IPS DF 6.9 (cell line): ENCODE data around the gene GMPPB.
"Not testable (repeated sequence)": the region's sequence is repeated elsewhere in the genome, so short reads cannot be mapped to it uniquely, and the experiment has no call there.

Experiments used
- DNase-seq: peaks from one replicate; pipeline ENCODE4 v3.0.0-alpha.2; 2013; ENCODE audit warnings: low read depth, low spot score
- H3K27ac ChIP-seq: one replicate; pipeline ENCODE4 v1.5.1; 2013; ENCODE audit warnings: low read length, control low read depth
- H3K27me3 ChIP-seq: 2 replicates; pipeline ENCODE4 v1.6.1; 2013; ENCODE audit warnings: mild to moderate bottlenecking, low read length; ENCODE audit not compliant: control insufficient read depth, insufficient read depth
- H3K36me3 ChIP-seq: 2 replicates; pipeline ENCODE4 v1.6.1; 2013; ENCODE audit warnings: low read length; ENCODE audit not compliant: control insufficient read depth, insufficient read depth
- H3K4me1 ChIP-seq: 2 replicates; pipeline ENCODE4 v1.6.1; 2013; ENCODE audit warnings: low read length; ENCODE audit not compliant: control insufficient read depth, insufficient read depth
- H3K4me3 ChIP-seq: 2 replicates; pipeline ENCODE4 v1.5.1; 2013; ENCODE audit warnings: mild to moderate bottlenecking, low read length
- H3K9me3 ChIP-seq: 2 replicates; pipeline ENCODE4 v1.6.1; 2013; ENCODE audit warnings: low read length, inconsistent platforms; ENCODE audit not compliant: control insufficient read depth, insufficient read depth
- WGBS: extraction: QIAGEN DNeasy Blood & Tissue Kit; methylation state at CpG from one replicate; pipeline ENCODE4 v1.1.7; 2013; ENCODE audit warnings: mixed read lengths, missing lambda C conversion rate; ENCODE audit not compliant: insufficient read length, insufficient coverage; 5-methylcytosine and 5-hydroxymethylcytosine counted together

The GMPPB gene

GRCh38 chr3:49754536-49754935 is 30.8 kb upstream of the GMPPB start:
- Histone ChIP-seq H3K27ac (no peak overlapping the region), H3K36me3 (no peaks in the 10 kb centered on the region), H3K27me3 (no peaks in the 10 kb centered on the region), H3K9me3 (no peaks in the 10 kb centered on the region), H3K4me1 (no peaks in the 10 kb centered on the region), H3K4me3 (no peak overlapping the region)
- DNase-seq: no peak
- no CpG with 5 or more reads among the region's 1 CpG for WGBS

- DNase-seq: no peak
- Histone ChIP-seq H3K9me3 (no peaks in the 10 kb centered on the region), H3K27me3 (no peaks in the 10 kb centered on the region), H3K4me3 (no peak overlapping the region), H3K4me1 (no peaks in the 10 kb centered on the region), H3K36me3 (no peaks in the 10 kb centered on the region; the same call in 1 of the 2 replicates), H3K27ac (no peak overlapping the region)
- WGBS: no CpG with 5 or more reads among the region's 4 CpGs
Measured at GRCh38 chr3:49751501-49751900, 27.8 kb upstream of the GMPPB start.

DNA sequence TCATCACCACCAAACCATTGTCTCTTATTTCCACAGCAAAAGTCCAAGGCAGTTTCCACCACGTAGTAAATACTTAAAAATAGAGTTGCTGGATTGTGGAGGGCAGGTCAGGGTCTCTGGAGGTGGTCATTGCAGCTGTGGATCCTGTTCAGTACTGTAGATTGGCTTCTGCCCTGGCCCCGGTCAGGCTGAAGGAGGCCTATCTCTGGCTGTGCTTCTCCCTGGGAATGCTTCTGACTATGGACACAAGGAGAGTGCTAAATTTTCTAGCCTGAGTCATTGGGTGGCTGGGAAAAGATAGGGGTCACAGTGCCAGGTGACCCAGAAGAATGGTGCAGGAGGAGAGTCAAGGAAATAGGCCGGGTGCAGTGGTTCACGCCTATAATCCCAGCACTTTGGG is 26.3 kb upstream of the GMPPB start:
- Histone ChIP-seq H3K4me3 (no peak overlapping the region), H3K27me3 (no peaks in the 10 kb centered on the region), H3K27ac (no peak overlapping the region), H3K4me1 (no peaks in the 10 kb centered on the region), H3K9me3 (no peaks in the 10 kb centered on the region), H3K36me3 (no peaks in the 10 kb centered on the region; the same call in 1 of the 2 replicates)
- no peak for DNase-seq
- no CpG with 5 or more reads among the region's 4 CpGs for WGBS

- H3K36me3 ChIP-seq, H3K4me1 ChIP-seq, H3K27me3 ChIP-seq, H3K9me3 ChIP-seq, H3K4me3 ChIP-seq, DNase-seq, H3K27ac ChIP-seq: not testable (repeated sequence)
- no CpG with 5 or more reads among the region's 5 CpGs for WGBS
Measured at GRCh38 chr3:49748874-49749273, 25.1 kb upstream of the GMPPB start.

DNA sequence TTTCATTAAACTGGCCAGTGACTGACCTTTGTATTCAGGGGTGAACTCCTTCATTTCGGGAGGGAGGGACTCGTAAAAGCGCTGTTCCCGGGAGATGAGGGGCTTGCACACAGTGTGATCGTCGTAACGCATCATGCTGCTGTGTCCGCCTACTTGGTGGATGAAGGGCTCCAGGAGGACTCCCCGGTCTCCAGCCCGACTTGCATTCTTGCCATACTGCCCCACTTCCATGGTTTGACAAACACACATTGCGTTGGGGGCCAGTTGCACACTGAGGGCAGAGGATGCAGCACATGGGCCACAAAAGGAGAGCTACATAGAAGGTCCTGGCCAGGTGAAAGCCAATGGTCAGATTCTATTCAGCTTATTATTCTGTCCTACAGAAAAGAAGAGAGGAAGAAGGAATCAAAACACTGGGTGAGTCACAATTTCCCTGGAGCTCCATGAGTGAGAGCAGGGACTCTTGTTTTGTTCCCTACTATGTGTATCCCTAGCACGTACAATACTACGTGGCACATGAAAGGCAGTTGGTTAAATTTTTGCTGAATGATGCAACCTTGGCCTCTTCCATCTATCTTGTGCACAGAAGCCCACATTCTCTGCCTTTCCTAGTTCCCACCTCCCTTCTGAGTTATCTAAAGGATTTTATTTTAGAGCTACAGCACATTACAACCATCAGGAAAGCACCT is 24.2 kb upstream of the GMPPB start:
- Histone ChIP-seq H3K27me3 (no peaks in the 10 kb centered on the region), H3K4me1 (no peaks in the 10 kb centered on the region), H3K4me3 (no peak overlapping the region), H3K9me3 (no peaks in the 10 kb centered on the region), H3K36me3 (no peaks in the 10 kb centered on the region; the same call in 1 of the 2 replicates), H3K27ac (no peak overlapping the region)
- no CpG with 5 or more reads among the region's 13 CpGs for WGBS
- no peak for DNase-seq

DNA sequence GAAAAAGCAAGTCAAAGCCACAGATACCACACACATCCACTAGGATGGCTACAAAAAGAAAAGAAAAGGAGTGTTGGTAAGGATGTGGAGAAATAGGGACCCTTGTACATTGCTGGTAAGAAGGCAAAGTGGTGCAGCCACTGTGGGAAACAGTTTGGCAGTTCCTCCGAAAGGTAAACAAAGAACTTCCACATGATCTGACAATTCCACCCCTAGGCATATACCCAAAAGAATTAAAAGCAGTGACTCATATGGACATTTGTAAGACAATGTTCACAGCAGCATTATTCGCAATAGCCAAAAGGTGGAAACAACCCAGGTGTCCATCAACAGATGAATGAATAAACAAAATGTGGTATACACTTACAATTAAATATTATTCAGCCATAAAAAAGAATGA is 22.2 kb upstream of the GMPPB start:
- Histone ChIP-seq H3K27ac (no peak overlapping the region), H3K4me3 (no peak overlapping the region), H3K9me3 (no peaks in the 10 kb centered on the region), H3K4me1 (no peaks in the 10 kb centered on the region), H3K36me3 (no peaks in the 10 kb centered on the region; the same call in 1 of the 2 replicates), H3K27me3 (no peaks in the 10 kb centered on the region)
- no CpG with 5 or more reads among the region's 2 CpGs for WGBS
- DNase-seq: no peak

DNA sequence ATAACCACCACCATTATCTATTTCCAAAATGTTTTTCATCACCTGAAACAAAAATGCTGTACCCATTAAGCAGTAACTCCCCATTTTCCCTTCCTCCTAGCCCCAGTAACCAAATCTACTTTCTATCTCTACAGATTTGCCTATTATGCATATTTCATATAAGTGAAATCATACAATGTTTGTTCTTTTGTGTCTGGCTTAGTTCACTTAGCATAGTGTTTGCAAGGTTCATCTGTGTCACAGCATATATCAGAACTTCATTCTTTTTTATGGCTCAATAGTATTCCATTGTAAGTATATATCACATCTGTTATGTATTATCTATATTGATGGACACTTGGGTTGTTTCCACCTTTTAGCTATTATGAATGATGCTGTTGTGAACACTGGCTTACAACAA is 16.7 kb upstream of the GMPPB start:
- Histone ChIP-seq H3K27me3 (no peaks in the 10 kb centered on the region), H3K36me3 (peaks cover 9% of the 10 kb centered on the region; the same call in 1 of the 2 replicates), H3K4me1 (no peaks in the 10 kb centered on the region), H3K9me3 (no peaks in the 10 kb centered on the region), H3K4me3 (no peak overlapping the region), H3K27ac (no peak overlapping the region)
- DNase-seq: no peak

DNA sequence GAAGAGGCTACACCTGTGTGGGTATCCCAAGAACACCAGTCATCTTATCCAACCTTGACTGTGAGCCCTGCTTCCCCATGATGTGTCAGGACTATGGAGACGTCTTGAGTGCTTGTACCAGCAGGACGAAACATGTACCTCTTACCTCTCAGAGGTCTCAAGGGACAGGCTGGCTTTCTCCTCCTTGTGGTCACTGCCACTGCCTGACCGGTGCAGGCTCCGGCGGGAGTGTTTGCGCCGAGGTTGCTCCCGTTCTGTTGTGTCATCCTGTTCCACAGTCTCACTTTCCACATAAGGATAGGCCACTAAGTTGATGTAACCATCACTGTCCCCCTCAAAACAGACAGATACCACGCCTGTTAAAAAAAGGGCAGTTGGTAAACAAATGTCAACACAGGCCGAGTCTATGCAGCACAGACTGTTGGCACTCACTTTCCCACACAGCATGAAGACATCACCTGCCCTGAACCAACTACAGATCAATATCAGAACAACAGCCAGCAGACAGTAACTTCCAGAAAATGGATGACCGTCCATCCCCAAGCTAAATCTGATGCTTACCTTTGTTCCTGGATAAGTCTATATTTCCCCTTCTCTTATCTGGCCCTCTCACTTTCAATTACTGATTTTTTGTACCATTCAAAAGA is 14.4 kb upstream of the GMPPB start:
- no peak overlapping the region for H3K27ac ChIP-seq
- DNase-seq: no peak
- peaks cover 11% of the 10 kb centered on the region; the same call in 1 of the 2 replicates for H3K36me3 ChIP-seq
- H3K9me3 ChIP-seq: no peaks in the 10 kb centered on the region
- H3K27me3 ChIP-seq: no peaks in the 10 kb centered on the region
- H3K4me1 ChIP-seq: no peaks in the 10 kb centered on the region
- H3K4me3 ChIP-seq: no peak overlapping the region
- WGBS: no CpG with 5 or more reads among the region's 11 CpGs

GRCh38 chr3:49734752-49735151 is 11.0 kb upstream of the GMPPB start:
- Histone ChIP-seq H3K36me3 (peaks cover 14% of the 10 kb centered on the region), H3K9me3 (no peaks in the 10 kb centered on the region), H3K4me3 (no peak overlapping the region), H3K27ac (no peak overlapping the region), H3K4me1 (no peaks in the 10 kb centered on the region), H3K27me3 (no peaks in the 10 kb centered on the region)
- no CpG with 5 or more reads among the region's 6 CpGs for WGBS
- no peak for DNase-seq

GRCh38 chr3:49733551-49733950 is 9.8 kb upstream of the GMPPB start:
- H3K36me3 ChIP-seq: peaks cover 14% of the 10 kb centered on the region
- WGBS: no CpG with 5 or more reads among the region's 1 CpG
- H3K9me3 ChIP-seq: no peaks in the 10 kb centered on the region
- no peaks in the 10 kb centered on the region for H3K27me3 ChIP-seq
- no peak for DNase-seq
- no peak overlapping the region for H3K27ac ChIP-seq
- no peak overlapping the region for H3K4me3 ChIP-seq
- H3K4me1 ChIP-seq: no peaks in the 10 kb centered on the region

- WGBS: no CpG with 5 or more reads among the region's 11 CpGs
- DNase-seq: no peak
- H3K9me3 ChIP-seq: no peaks in the 10 kb centered on the region
- no peaks in the 10 kb centered on the region for H3K27me3 ChIP-seq
- H3K4me3 ChIP-seq: no peak overlapping the region
- H3K4me1 ChIP-seq: no peaks in the 10 kb centered on the region
- peaks cover 12% of the 10 kb centered on the region for H3K36me3 ChIP-seq
- H3K27ac ChIP-seq: no peak overlapping the region
Measured at GRCh38 chr3:49732597-49732996, 8.8 kb upstream of the GMPPB start.
